Measurements from ENCODE around the gene AGPS. TPM values are rescaled to one million over a fixed set of nuclear protein-coding genes. Genes with fewer than 3 reads are reported as not detected.

The AGPS gene
- polyA plus RNA-seq, 4 donors = 41.6 to 63.5 (median 51.3) TPM

- DNase-seq (ENCODE audit: low read depth in 4 of 4, low spot score in 3 of 4) = no peak
These were observed 8.6 kb upstream of the AGPS start for GRCh38 chr2:177383935-177384334.

DNA sequence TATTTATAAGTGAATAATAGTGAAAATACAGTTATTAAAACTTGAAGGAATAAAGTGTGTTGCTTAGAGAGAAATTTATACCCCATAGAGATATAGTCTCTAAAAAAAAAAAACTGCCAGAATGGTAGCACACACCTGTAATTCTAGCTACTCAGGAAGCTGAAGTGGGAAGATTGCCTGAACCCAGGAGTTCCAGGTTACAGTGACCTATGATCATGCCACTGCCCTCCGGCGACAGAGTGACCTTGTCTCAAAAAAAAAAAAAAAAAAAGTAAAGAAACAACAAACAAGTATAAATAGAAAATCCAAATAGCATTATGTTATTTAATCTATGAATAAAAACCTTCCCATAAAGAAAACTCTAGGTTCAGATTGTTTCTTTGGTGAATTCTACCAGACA is 7.4 kb upstream of the AGPS start:
- no peak for DNase-seq (ENCODE audit: low read depth in 4 of 4, low spot score in 3 of 4)

DNA sequence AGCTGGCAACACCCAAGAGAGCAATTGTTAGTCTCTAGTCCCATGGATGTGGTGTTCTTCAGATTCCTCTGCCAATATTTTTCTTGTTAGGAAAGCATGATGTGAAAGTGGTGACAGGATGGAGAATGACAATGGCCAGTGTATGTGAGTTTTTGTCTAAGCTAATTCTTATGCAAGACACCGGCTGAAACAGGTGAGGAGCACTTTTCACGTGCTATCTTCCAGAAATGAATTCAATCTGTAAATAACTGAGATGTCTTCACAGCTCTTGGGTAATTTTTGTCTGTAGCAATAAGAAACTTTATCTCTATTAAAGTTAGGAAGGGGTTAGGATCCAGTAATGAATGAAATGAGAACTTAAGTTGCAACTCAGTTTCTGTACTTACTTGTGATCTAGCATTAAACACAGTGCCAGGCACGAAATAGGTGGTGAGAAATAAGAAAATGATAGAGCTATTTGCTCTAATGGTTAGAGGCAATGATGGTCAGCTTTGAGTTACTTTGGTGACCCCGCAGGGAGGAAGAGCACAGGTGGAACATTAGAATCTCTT is 676 bp upstream of the AGPS start:
- DNase-seq (ENCODE audit: low read depth in 4 of 4, low spot score in 3 of 4) = no peak

DNA sequence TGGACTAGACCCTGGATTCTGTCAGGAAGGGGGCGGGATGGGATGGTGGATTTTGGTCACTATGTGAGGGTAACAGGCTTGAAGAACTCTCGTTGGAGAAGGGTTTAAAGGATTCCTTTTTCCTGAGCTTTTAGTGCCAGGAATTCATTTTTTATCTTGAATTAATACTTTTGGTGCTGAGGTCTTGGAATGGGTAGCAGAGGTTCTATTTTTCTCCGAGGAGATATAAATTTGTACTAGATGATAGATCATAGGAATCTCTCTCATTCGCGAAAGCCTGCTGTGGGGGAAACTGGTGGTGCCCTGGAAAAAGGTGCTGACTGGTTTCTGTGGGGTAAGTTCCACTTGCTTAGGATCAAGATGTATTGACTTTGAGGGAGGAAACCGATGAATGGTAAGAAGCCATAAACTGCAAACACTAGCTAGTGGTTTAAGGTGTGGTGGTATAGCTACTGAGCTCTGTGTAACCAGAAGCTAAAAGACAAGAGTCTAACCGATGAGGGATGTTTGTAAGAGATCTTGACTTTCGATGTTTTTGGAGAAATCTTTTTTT is 706 bp downstream of the AGPS start:
- no peak for DNase-seq (ENCODE audit: low read depth in 4 of 4, low spot score in 3 of 4)

- DNase-seq (ENCODE audit: low read depth in 4 of 4, low spot score in 3 of 4) = no peak
These were observed 1.4 kb downstream of the AGPS start for GRCh38 chr2:177393824-177394593.

DNA sequence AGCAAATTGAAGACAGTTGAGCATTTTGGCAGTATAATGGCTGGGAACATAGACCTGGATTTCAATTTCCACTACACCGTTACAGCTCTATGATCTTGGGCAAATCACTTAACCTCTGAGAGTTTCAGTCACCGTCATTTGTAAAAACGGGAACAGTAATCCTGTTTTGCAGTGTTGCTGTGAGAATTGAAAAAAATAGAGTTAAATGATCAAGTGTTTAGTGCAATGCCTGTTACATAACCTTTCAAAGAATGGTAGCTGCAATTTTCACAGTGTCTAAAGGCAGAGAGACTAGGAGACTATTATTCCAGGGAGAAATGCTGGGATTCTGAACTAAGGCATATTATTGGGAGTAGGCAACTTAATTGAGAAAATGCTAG is 2.0 kb downstream of the AGPS start:
- DNase-seq (ENCODE audit: low read depth in 4 of 4, low spot score in 3 of 4) = no peak

DNA sequence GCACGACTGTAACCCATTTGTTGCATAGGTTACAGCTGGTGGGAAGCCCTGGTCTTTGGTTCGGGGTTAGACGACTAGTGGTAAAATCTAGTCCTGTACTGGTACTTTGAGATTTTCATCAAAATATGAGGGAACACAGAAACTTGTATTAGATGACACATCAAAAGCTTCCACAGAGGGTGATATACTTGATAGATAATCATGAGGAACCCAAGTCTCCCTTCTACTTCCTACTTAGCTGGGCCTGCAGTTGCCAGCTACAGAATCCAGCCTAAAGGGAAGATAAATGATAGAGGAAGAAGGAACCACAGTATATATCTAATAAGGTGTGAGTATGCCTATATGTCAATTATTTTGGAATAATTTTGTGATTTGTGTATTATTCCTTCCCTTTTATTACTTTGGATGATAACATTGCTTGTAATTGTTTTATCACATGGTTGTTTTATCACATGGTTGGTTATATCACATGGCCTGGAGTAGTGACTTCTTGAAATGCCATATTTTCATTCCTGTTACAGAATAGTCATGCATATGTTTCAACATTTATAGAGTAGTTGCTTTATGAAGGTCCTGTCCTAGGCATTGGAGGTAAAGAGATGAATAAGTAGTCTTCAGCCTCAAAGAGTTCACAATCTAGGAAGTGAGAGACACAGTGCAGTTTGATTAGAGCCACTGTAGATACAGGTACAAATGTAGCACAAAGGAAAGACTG is 2.9 kb downstream of the AGPS start:
- no peak for DNase-seq (ENCODE audit: low read depth in 4 of 4, low spot score in 3 of 4)

DNA sequence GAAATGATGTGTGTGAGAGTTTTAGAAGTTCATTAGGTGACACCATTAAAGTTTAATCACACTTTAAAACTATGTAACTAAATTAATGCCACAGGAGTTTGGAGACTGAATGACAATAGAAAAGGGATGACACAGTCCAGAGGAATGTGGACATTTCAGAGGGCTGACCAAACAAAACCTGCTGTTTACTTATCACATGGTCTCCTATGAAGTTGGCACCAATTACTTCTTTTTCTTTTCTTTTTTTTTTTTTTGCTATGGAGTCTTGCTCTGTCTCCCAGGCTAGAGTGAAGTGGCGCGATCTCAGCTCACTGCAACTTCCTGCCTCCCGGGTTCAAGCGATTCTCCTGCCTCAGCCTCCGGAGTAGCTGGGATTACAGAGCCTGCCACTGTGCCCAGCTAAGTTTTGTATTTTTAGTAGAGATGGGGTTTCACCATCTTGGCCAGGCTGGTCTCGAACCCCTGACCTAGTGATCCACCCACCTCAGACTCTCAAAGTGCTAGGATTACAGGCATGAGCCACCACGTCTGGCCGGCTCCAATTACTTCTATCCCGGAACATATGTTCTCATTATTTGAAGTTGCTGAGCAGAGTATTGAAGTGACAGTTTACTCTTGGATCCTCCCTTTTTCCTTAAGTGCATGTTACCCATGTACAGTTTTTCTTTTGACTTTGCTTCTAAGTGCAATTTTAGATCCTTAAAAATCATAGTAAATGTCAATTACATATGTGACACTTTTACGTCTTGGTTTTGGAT is 4.3 kb downstream of the AGPS start:
- DNase-seq (ENCODE audit: low read depth in 4 of 4, low spot score in 3 of 4) = no peak

DNA sequence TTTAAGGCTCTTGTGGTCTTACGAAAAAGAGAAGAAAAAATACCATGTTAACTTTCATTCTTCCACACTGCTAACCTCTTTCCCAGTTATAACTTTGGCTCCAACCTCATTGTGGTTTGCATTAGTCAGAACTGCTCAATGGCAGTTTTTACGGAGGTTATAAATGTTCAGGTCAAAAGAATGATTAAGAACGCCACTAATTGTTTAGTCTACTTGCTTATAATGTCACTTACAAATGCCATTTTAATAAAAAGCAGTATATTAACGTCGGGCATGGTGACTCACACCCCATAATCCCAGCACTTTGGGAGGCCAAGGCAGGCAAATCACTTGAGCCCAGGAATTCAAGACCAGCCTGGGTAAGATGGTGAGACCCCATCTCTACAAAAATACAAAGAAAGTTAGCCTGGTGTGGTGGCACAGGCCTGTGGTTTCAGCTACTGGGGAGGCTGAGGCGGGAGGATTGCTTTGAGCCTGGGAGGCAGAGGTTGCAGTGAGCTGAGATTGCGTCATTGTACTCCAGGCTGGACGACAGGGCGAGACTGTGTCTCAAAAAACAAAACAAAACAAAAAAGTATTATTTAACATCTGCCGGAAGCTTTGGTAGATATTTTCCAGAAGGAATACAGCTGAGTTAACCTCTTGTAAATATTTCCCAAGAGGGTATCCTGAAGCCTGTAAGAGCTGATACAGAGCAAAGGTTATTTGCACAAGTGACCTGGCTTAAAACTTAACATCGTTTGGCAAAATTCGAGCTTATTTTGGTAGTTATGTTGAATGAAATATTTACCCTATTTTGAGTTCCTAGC is 5.1 kb downstream of the AGPS start:
- no peak for DNase-seq (ENCODE audit: low read depth in 4 of 4, low spot score in 3 of 4)

DNA sequence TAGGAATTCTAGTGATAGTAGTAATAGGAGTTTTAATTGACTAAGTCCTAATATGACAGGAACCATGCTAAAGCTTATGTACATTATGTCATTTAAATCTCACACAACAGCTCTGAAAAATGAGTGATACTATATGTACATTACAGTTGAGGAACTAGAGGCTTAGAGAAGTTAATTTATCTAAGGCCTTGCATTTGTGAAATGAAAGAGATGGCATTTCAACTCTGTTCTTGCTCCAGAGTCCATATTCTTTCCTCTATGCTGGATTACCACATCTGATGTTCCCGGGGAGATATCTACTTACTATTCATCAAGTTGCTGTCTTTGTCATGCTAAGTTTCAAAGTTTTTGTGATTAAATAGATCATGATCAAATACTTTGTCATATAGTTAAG is 5.7 kb downstream of the AGPS start:
- DNase-seq (ENCODE audit: low read depth in 4 of 4, low spot score in 3 of 4) = no peak

DNA sequence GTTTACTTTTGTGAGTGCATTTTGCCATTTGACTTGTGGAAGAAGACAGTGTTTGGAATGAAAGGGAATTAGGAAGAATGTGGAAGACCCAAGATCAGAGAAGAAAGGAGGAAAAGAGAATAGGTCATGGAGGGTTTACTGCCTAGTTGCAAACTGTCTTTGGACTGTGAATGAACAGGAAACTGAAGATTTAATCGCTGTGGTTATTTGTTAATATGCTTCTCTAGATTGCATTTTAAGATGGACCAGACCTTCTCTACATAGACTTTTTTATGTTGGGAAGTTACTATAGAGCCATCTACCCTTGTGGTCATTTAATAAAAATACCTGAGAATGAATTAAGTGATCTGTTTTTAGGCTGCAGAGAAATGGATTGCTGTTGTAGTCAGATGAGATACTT is 6.2 kb downstream of the AGPS start:
- DNase-seq (ENCODE audit: low read depth in 4 of 4, low spot score in 3 of 4) = no peak

- no peak for DNase-seq (ENCODE audit: low read depth in 4 of 4, low spot score in 3 of 4)
These were observed 6.8 kb downstream of the AGPS start for GRCh38 chr2:177399376-177399775.

- no peak for DNase-seq (ENCODE audit: low read depth in 4 of 4, low spot score in 3 of 4)
These were observed 7.9 kb downstream of the AGPS start for GRCh38 chr2:177400337-177400923.

DNA sequence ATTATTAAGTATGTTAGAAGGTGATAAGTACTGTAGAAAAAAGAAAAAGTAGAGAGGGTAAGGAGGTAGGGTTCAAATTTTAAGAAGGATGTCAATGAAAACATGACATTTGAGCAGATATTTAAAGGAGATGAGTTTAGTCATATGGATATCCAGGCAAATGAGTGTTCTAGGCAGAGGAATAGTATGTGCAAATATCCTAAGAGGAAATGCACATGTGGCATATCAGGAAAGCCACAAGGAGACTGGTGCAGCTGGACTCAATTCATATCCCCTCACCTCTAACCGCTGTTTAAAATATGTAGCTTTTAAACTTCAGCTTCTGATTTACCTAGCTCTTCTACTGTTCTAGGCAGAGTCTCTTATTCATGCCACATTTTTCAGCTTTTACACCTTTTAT is 9.5 kb downstream of the AGPS start:
- no peak for DNase-seq (ENCODE audit: low read depth in 4 of 4, low spot score in 3 of 4)

DNA sequence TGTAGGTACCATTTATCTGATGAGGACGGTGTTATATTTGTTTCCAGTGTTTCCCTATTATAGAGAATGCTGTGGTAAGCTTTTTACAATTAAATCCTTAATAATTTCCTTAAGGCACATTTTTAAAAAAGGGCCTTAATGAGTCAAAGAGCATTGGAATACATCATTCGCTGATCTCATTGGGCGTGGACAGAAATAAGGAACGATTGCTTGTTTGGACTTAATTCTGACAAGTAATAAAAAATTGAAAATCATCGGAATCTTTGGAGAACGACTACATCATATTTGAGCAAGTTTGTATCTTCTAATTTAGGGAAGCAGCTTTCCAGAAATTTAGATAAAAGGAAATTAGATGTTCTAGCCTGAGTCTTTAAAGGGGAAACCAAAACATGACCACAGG is 11.3 kb downstream of the AGPS start:
- no peak for DNase-seq (ENCODE audit: low read depth in 4 of 4, low spot score in 3 of 4)

GRCh38 chr2:177404243-177404642 is 11.7 kb downstream of the AGPS start:
- no peak for DNase-seq (ENCODE audit: low read depth in 4 of 4, low spot score in 3 of 4)

- no peak for DNase-seq (ENCODE audit: low read depth in 4 of 4, low spot score in 3 of 4)
These were observed 12.6 kb downstream of the AGPS start for GRCh38 chr2:177405029-177405692.

- DNase-seq (ENCODE audit: low read depth in 4 of 4, low spot score in 3 of 4) = no peak
These were observed 13.6 kb downstream of the AGPS start for GRCh38 chr2:177406182-177406581.

DNA sequence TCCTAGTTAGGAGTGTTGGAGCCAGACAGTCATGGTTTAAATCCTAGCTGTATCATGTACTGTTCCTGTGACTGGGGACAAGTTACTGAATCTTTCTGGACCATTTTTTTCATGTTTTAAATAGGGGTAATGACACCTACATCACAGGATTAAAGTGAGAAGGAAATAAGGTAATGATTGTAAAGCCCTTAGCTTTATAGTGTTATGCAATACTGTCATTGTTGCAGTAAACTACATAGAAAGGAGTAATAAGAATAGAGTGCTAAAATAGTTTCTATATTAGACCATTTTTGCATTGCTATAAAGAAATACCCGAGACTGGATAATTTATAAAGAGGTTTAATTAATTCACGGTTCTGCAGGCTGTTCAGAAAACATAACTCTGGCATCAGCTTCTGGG is 14.5 kb downstream of the AGPS start:
- DNase-seq (ENCODE audit: low read depth in 4 of 4, low spot score in 3 of 4) = no peak
